ENCODE measurements around the gene C10orf53. TPM values are rescaled to one million over a fixed set of nuclear protein-coding genes. Genes with fewer than 3 reads are reported as not detected.

C10orf53 gene
- polyA plus RNA-seq, 2 of the 4 experiments (the other 2 are of a cell fraction): not detected

GRCh38 chr10:49700211-49700610, 20.8 kb downstream of the C10orf53 start:
- Histone ChIP-seq H3K4me1 (no peaks in the 10 kb centered on the region), H3K4me3 (no peak overlapping the region), H3K27ac (no peak overlapping the region), H3K9me3 (no peaks in the 10 kb centered on the region), H3K4me2 (no peak overlapping the region)
- ChIA-PET POLR2A (no interaction called here), CTCF (interaction anchor here (0.6 kb wide), 1 partner anchor 63 kb away, joined by 3 read pairs; no protein-coding TSS in a partner anchor)
- ATAC-seq (no peak), FAIRE-seq (no peak), DNase-seq (ENCODE audit: low read depth in 1 of 2, low spot score in 1 of 2) (no peak)
- WGBS (ENCODE audit: missing lambda C conversion rate): 34% methylated on average over 3 of the region's 3 CpGs
- TF ChIP-seq HES2 (IDR thresholded peaks at IDR 0.05) (no peak), EHF (CRISPR knock-in tag; IDR thresholded peaks at IDR 0.05) (no peak), CBX2 (IDR thresholded peaks at IDR 0.05; ENCODE audit: borderline replicate concordance, low read depth) (no peak), SMC3 (IDR thresholded peaks at IDR 0.05) (no peak), CHD2 (IDR thresholded peaks at IDR 0.05; ENCODE audit: low read length, partially characterized antibody) (no peak), NR3C1 (IDR thresholded peaks at IDR 0.05) (no peak), TP53 (CRISPR knock-in tag; IDR thresholded peaks at IDR 0.05) (no peak), JUNB (IDR thresholded peaks at IDR 0.05) (no peak)

GRCh38 chr10:49700997-49701396, 21.5 kb downstream of the C10orf53 start:
- no peaks in the 10 kb centered on the region for H3K9me3 ChIP-seq
- ATAC-seq: no peak
- H3K4me1 ChIP-seq: no peaks in the 10 kb centered on the region
- 6% methylated on average over 3 of the region's 3 CpGs for WGBS (ENCODE audit: missing lambda C conversion rate)
- CTCF ChIA-PET: interaction anchor here (0.6 kb wide), 1 partner anchor 62 kb away, joined by 3 read pairs; no protein-coding TSS in a partner anchor
- no peak overlapping the region for H3K4me3 ChIP-seq
- no peak overlapping the region for H3K4me2 ChIP-seq
- DNase-seq (ENCODE audit: low read depth in 1 of 2, low spot score in 1 of 2): no peak
- POLR2A ChIA-PET: no interaction called here
- H3K27ac ChIP-seq: no peak overlapping the region
- TF ChIP-seq SREBF2 (IDR thresholded peaks at IDR 0.05) (no peak), HOXB13 (CRISPR knock-in tag; IDR thresholded peaks at IDR 0.05; ENCODE audit: low read depth) (no peak), KDM5A (IDR thresholded peaks at IDR 0.05) (no peak), MYC (IDR thresholded peaks at IDR 0.05; ENCODE audit: borderline replicate concordance, low read length) (no peak), NPAS2 (CRISPR knock-in tag; IDR thresholded peaks at IDR 0.05; ENCODE audit: borderline replicate concordance) (no peak), RCOR1 (IDR thresholded peaks at IDR 0.05; ENCODE audit: low read depth, low read length) (no peak), ELK1 (IDR thresholded peaks at IDR 0.05; ENCODE audit: low read depth, low read length) (no peak), KDM1A (IDR thresholded peaks at IDR 0.05; ENCODE audit: low read depth) (no peak), FOSL2 (IDR thresholded peaks at IDR 0.05) (no peak), FOSL2 (CRISPR knock-in tag; IDR thresholded peaks at IDR 0.05) (no peak), CBX2 (IDR thresholded peaks at IDR 0.05; ENCODE audit: borderline replicate concordance, low read depth) (no peak), ZFP36 (IDR thresholded peaks at IDR 0.05; ENCODE audit: borderline replicate concordance, partially characterized antibody) (no peak), CHD4 (IDR thresholded peaks at IDR 0.05; ENCODE audit: borderline replicate concordance) (no peak), MAZ (IDR thresholded peaks at IDR 0.05; ENCODE audit: borderline replicate concordance, low read depth, low read length) (no peak), RARB (CRISPR knock-in tag; IDR thresholded peaks at IDR 0.05) (no peak), HMGXB4 (CRISPR knock-in tag; IDR thresholded peaks at IDR 0.05; ENCODE audit: borderline replicate concordance) (no peak), HEYL (CRISPR knock-in tag; IDR thresholded peaks at IDR 0.05) (no peak)
- FAIRE-seq: no peak

Data from A549 (cell line).